ENCODE results near the gene HSPB2.

The HSPB2 gene

DNA sequence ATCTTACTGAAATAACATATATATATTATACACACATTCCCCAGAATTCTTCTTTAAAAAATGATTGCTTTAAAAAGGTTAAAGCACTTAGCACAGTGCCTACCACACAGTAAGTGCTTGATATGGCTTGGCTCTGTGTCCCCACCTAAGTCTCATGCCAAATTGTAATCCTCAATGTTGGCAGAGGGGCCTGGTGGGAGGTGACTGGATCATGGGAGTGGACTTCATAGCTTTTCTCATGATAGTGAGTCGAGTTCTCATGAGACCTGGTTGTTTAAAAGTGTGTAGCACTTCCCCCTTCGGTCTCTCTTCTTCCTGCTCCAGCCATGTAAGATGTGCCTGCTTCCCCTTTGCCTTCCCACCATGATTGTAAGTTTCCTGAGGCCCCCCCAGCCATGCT, 7.1 kb upstream of the HSPB2 start:
- ChIA-PET POLR2A (no interaction called here), CTCF (no interaction called here)

DNA sequence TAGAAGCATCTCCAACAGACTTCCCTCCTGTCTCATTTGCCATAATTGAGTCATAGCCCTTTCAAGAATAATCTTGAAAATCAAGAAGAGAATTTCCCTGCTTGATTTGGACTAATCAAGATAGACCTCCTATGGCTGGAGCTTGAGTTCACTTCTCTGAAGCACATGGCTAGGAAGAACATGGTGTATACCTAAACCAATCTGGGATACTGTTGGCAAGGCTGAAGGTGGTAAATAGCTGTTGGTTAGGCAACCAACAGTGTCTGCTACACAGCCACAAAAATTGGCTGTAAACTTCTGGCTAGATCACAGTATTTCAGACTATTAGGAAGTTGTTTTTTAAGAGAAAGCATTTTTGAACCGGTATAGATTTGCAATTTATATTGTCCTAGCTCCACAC, 5.9 kb upstream of the HSPB2 start:
- POLR2A ChIA-PET = no interaction called here
- DNase-seq (ENCODE audit: extremely low spot score) = no peak
- CTCF ChIA-PET = no interaction called here
- TF ChIP-seq HDGF (IDR thresholded peaks at IDR 0.05; ENCODE audit: borderline replicate concordance) (no peak), ELF4 (IDR thresholded peaks at IDR 0.05) (no peak), SUZ12 (IDR thresholded peaks at IDR 0.05) (no peak), L3MBTL2 (conservative IDR thresholded peaks at IDR 0.05) (no peak), BHLHE40 (IDR thresholded peaks at IDR 0.05; ENCODE audit: borderline replicate concordance) (no peak), NFRKB (IDR thresholded peaks at IDR 0.05) (no peak), FOXM1 (IDR thresholded peaks at IDR 0.05; ENCODE audit: borderline replicate concordance) (no peak)

More for the DNA sequence above, 7.1 kb upstream of the HSPB2 start:
- TF ChIP-seq FOXK2 (IDR thresholded peaks at IDR 0.05) (no peak), BHLHE40 (IDR thresholded peaks at IDR 0.05; ENCODE audit: borderline replicate concordance) (no peak), ELF4 (IDR thresholded peaks at IDR 0.05) (no peak), HDGF (IDR thresholded peaks at IDR 0.05; ENCODE audit: borderline replicate concordance) (no peak), LEF1 (IDR thresholded peaks at IDR 0.05; ENCODE audit: borderline replicate concordance) (no peak), NFRKB (IDR thresholded peaks at IDR 0.05) (no peak), L3MBTL2 (conservative IDR thresholded peaks at IDR 0.05) (no peak), CTBP1 (IDR thresholded peaks at IDR 0.05; ENCODE audit: borderline replicate concordance) (no peak)
- TF ChIP-seq, protein P1, sequence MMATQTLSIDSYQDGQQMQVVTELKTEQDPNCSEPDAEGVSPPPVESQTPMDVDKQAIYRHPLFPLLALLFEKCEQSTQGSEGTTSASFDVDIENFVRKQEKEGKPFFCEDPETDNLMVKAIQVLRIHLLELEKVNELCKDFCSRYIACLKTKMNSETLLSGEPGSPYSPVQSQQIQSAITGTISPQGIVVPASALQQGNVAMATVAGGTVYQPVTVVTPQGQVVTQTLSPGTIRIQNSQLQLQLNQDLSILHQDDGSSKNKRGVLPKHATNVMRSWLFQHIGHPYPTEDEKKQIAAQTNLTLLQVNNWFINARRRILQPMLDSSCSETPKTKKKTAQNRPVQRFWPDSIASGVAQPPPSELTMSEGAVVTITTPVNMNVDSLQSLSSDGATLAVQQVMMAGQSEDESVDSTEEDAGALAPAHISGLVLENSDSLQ (IDR thresholded peaks at IDR 0.05) = no peak
- no peak for DNase-seq (ENCODE audit: extremely low spot score)

DNA sequence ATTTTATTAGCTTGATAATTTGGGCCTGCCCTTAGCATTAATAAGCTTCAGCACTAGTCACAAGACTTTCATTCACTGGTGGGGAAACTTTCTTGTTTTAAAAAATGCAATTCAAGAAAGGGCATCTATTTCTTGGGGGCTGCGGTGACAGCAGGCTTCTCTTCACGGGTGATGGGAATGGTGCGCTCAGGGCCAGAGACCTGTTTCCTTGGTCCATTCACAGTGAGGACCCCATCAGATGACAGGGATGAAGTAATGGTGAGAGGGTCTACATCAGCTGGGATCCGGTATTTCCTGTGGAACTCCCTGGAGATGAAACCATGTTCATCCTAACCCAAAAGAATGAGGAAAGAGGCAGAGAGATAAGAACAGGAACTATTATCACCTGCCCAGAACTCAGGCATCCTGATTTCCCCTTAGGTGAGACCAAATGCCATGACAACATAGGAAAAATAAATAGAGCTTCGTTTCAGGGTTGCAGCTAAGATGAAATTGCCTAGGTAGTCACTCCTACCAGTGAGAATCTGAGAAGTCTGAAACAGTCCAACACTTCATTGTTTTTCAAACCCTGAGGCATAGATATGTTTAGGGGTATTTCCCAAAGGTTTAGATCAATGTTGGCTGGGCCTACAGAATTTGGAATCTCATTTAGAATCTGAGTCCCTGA, 3.8 kb upstream of the HSPB2 start:
- TF ChIP-seq TARDBP (IDR thresholded peaks at IDR 0.05) (no peak), FOXK2 (IDR thresholded peaks at IDR 0.05) (no peak), SUZ12 (IDR thresholded peaks at IDR 0.05) (no peak), LEF1 (IDR thresholded peaks at IDR 0.05; ENCODE audit: borderline replicate concordance) (no peak), CTBP1 (IDR thresholded peaks at IDR 0.05; ENCODE audit: borderline replicate concordance) (no peak), FOXM1 (IDR thresholded peaks at IDR 0.05; ENCODE audit: borderline replicate concordance) (no peak), HDGF (IDR thresholded peaks at IDR 0.05; ENCODE audit: borderline replicate concordance) (no peak), ZNF384 (IDR thresholded peaks at IDR 0.05) (no peak), ARNT (IDR thresholded peaks at IDR 0.05) (no peak)
- POLR2A ChIA-PET = interaction anchor here (1.1 kb wide), 1 partner anchor 18 kb away, joined by 3 read pairs; no protein-coding TSS in a partner anchor
- CTCF ChIA-PET = no interaction called here
- no peak for DNase-seq (ENCODE audit: extremely low spot score)

DNA sequence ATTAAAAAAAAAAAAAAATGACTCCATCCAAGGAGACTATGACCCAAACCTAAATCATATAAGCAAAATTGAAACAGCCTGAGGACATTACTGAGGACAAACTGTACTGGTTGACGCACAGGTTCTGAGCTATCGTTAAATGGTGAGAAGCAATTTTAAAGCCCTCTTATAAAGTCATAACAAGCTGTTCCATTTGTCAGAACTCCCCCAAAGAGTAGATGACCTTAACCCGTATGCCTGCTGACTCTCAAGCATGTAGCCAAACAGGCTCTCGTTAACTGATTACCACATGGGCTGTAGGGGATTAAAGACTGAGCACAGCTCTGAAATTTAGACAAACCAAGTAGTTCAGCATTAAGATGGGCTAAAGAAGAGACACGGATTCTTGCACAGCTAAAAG, 3.2 kb upstream of the HSPB2 start:
- ChIA-PET POLR2A (interaction anchor here (1.1 kb wide), 1 partner anchor 18 kb away, joined by 3 read pairs; no protein-coding TSS in a partner anchor), CTCF (interaction anchor here (1.4 kb wide), 1 partner anchor 17 kb away, joined by 4 read pairs; no protein-coding TSS in a partner anchor)
- no peak for DNase-seq (ENCODE audit: extremely low spot score)
- no peak for TF ChIP-seq FOXM1 (IDR thresholded peaks at IDR 0.05; ENCODE audit: borderline replicate concordance)
- no peak for TF ChIP-seq CTBP1 (IDR thresholded peaks at IDR 0.05; ENCODE audit: borderline replicate concordance)
- TF ChIP-seq ARNT (IDR thresholded peaks at IDR 0.05) = no peak
- no peak for TF ChIP-seq FOXK2 (IDR thresholded peaks at IDR 0.05)
- no peak for TF ChIP-seq ZNF384 (IDR thresholded peaks at IDR 0.05)
- TF ChIP-seq, protein P1 (IDR thresholded peaks at IDR 0.05) = no peak
- no peak for TF ChIP-seq FOXA1 (IDR thresholded peaks at IDR 0.05)
- TF ChIP-seq L3MBTL2 (conservative IDR thresholded peaks at IDR 0.05) = no peak
- no peak for TF ChIP-seq BHLHE40 (IDR thresholded peaks at IDR 0.05; ENCODE audit: borderline replicate concordance)
- TF ChIP-seq TARDBP (IDR thresholded peaks at IDR 0.05) = no peak
- no peak for TF ChIP-seq SUZ12 (IDR thresholded peaks at IDR 0.05)
- TF ChIP-seq HDGF (IDR thresholded peaks at IDR 0.05; ENCODE audit: borderline replicate concordance) = no peak
- TF ChIP-seq SP1 (IDR thresholded peaks at IDR 0.05) = no peak

DNA sequence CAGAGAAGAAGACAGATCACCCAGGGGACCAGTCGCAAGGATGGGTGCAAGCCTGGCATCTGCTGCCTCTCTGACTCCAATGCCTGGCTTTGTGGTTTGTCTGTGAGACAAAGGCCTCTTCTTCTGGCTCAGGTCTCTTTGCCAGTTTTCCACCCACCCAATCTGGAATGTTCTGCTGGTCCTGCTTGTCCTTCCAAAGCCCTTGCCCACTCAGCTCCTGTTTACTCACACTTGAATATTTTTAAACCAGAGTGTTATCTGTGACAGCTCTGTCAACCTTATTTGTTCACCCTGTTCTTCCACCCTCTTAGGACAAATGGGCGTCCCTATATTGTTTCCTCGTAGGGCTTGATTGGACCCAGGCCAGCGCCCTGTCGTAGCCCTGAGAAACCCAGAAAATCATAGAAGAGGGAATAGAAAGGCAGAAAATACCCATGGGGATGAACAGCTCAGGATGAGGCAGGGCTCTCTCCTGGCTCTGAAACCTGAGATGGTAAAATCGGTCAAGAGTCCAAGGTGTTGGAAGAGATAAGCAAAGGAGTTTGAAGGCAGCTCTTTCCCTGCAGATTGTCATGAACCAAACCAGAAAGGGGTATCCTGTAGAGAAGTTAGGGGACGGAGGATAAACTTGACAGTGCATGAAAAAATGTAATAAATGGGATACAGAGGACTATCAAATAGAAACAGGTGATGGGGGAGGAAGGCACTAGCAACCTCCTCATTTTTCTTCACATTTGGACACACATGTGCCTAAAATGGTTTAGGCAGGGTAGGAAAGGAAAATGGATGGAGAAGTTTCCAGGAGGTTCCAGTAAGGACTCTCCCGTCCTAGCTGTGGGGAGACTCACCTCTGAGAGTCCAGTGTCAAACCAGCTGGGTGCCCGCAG, 1.6 kb upstream of the HSPB2 start:
- CTCF ChIA-PET = interaction anchor here (1.4 kb wide), 1 partner anchor 16 kb away, joined by 4 read pairs; no protein-coding TSS in a partner anchor
- DNase-seq (ENCODE audit: extremely low spot score) = no peak
- TF ChIP-seq LEF1 (IDR thresholded peaks at IDR 0.05; ENCODE audit: borderline replicate concordance) (no peak), CTBP1 (IDR thresholded peaks at IDR 0.05; ENCODE audit: borderline replicate concordance) (no peak), TARDBP (IDR thresholded peaks at IDR 0.05) (no peak), SP1 (IDR thresholded peaks at IDR 0.05) (no peak), BHLHE40 (IDR thresholded peaks at IDR 0.05; ENCODE audit: borderline replicate concordance) (no peak), ZNF384 (IDR thresholded peaks at IDR 0.05) (no peak), FOXA1 (IDR thresholded peaks at IDR 0.05) (no peak), NFRKB (IDR thresholded peaks at IDR 0.05) (no peak), HDGF (IDR thresholded peaks at IDR 0.05; ENCODE audit: borderline replicate concordance) (no peak), ELF4 (IDR thresholded peaks at IDR 0.05) (no peak), FOXK2 (IDR thresholded peaks at IDR 0.05) (no peak), FOXM1 (IDR thresholded peaks at IDR 0.05; ENCODE audit: borderline replicate concordance) (no peak), ARNT (IDR thresholded peaks at IDR 0.05) (no peak), L3MBTL2 (conservative IDR thresholded peaks at IDR 0.05) (no peak), SUZ12 (IDR thresholded peaks at IDR 0.05) (no peak)
- TF ChIP-seq, protein P1 (IDR thresholded peaks at IDR 0.05) = no peak
- POLR2A ChIA-PET = interaction anchor here (1.2 kb wide), 1 partner anchor 15 kb away, joined by 6 read pairs; no protein-coding TSS in a partner anchor

Measured in HEK293T (cell line).